HepG2 (cell line): ENCODE data around the gene CACNA2D3.

Source experiments
- CBX1 ChIP-seq: IDR thresholded peaks from one replicate; pipeline ENCODE4 v1.6.1; 2016; ENCODE audit warnings: antibody characterized with exemption, low read depth
- CTCF ChIP-seq: sonication (generic); formaldehyde crosslinking; IDR thresholded peaks from 2 replicates; pipeline ENCODE4 v1.5.0; 2020; ENCODE audit warnings: mild to moderate bottlenecking, missing genetic modification reagents, moderate library complexity
- PTBP1 ChIP-seq: fragments of 200-400 bp; formaldehyde crosslinking; IDR thresholded peaks from 2 replicates; pipeline ENCODE4 v1.6.1; 2018; ENCODE audit warnings: low read length, low read depth; ENCODE audit not compliant: poor library complexity, severe bottlenecking
- SRF ChIP-seq: IDR thresholded peaks from 2 replicates; pipeline ENCODE4 v1.6.1; 2011; ENCODE audit warnings: mild to moderate bottlenecking, low read depth, low read length, moderate library complexity
- ZBTB4 ChIP-seq: sonication (generic); formaldehyde crosslinking; IDR thresholded peaks from 2 replicates; pipeline ENCODE4 v1.4.0; 2020; ENCODE audit warnings: missing genetic modification reagents, mild to moderate bottlenecking, borderline replicate concordance

GRCh38 chr3:54344601-54345231, 222.4 kb downstream of the CACNA2D3 start:
- no peak for TF ChIP-seq CTCF
- TF ChIP-seq SRF: no peak
- no peak for TF ChIP-seq ZBTB4 (CRISPR knock-in tag)
- no peak for TF ChIP-seq CBX1
- TF ChIP-seq PTBP1: no peak
